NCI-H345 treated with DMSO at 0.1 percent for 48 hours (cell line): ENCODE data around the gene FAM216B.
"Not testable (repeated sequence)": the region's sequence is repeated elsewhere in the genome, so short reads cannot be mapped to it uniquely, and the experiment has no call there.

ENCODE experiments used
- DNase-seq: peaks from one replicate; lab custom pipeline; 2025; ENCODE audit not compliant: unreplicated experiment; lab: John Stamatoyannopoulos, UW

Gene FAM216B

DNA sequence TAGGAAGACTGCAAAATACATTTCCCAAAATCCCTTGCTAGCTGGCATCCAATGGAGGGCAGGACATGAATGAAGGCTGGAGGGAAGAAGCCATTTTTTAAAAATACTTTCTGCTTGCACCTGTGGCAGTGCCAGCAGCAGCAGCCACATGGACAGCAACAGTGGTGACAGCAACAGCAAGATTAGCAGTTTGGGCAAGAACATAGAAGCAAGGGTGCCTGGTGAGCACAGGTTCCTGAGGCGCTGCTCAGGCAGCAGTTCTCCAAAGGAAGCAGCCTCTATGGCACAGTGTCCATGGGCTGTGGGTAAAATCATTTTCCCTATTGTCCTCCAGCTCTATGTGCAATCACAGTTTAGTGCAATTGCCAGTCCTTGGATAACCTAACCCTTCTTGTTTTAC, 1.3 kb upstream of the FAM216B start:
- DNase-seq, result no peak

DNA sequence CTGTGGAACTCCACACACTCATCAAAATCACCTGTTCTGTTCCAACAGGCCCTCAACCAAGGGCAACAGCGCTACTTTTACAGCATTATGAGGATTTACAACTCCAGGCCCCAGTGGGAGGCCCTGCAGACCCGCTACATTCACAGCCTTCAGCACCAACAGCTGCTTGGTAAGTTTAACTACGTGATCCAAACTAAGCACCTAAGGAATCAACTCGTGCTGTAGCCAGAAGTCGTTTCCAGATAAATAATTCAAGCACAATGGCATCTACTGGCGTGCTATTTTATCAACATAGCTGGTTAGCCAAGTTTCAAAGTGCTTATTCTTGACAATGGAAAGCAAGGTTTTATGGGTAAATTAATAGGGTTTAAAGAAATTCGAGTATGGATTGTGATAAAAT, 5.3 kb downstream of the FAM216B start:
- DNase-seq, result no peak

DNA sequence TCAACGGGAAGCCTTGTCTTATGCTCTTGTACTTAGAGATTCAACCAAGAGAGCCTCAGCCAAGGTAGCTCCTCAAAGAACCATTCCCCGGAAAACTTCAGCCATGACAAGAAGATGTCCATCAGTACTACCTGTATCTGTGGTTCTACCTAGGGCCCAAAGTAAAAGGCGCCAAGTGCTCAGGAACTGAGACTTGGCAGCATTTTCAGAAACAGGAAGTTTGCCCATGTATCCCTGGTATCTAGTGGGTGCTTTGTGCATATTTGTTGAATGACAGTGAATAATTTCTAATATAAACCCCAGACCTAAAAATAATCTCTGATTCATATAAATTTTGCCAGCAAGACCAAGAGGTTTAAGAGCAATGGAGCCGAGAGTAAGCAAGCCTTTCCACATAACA, 7.2 kb downstream of the FAM216B start:
- DNase-seq, result no peak

DNA sequence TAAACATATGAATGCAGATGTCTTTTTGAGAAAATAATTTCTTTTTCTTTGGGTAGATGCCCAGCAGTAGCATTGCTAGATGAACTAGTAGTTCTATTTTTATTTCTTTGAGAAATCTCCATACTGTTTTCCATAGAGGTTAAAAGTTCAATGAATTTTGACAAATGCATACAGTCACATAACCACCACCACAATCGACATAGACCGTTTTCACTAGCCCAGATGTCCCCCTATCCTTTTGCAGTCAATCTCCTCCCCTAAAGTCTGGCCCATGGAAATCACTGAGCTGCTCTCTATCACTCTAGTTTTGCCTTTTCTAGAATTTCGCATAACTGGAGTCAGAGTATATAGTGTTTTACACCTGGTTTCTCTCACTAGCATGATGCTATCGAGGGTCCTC, 10.8 kb downstream of the FAM216B start:
- no peak for DNase-seq

DNA sequence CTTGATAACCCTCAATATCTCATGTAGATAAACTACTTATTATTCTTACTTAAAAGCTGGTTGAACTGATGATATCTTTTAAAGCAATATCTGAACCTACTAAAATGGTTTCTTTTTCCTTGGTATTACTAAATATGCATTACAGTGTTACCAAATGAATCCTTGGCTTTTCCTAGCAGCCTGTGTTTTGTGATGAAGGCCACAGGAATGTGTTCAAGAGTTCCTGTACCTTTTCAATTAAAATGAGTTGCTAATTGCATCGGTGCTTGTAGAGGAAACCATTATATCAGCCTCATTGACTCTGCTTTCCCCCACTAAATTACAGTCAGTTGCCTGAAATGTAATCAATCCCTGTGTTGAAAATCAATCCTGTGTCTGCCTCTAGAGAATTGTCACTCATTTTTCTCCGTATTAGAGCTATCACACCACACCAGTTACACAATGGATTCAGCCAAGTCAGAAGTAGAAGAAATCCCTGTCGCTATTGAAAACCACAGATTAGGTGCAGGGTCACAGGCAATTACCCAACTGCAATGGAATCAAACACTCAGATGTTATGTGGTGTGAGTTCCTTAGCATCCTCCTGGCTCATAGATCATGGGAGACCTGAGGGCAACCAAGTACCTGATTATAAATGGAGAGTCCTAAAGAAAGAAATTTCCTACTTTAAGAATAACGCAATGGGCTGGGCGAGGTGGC, 13.3 kb downstream of the FAM216B start:
- no peak for DNase-seq

DNA sequence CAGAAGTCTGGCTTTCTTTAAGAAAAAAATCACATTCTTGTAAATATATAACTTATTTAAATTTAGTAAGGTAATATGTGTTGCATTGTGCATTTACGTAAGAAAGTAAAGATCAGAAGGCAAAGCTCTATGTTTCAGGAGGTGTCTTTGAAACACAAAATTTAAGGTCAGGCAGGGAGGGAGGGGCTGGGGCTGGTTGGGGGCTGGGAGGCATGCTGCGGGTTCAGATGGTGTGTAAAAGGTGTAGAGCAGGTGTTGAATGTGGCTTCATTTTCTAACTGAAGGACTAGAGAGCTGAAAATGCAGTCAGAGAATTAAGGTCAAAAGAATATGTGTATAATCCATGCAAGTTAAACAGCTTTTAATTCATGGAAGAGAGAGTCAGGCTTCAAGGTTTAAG, 14.3 kb downstream of the FAM216B start:
- DNase-seq, result no peak

DNA sequence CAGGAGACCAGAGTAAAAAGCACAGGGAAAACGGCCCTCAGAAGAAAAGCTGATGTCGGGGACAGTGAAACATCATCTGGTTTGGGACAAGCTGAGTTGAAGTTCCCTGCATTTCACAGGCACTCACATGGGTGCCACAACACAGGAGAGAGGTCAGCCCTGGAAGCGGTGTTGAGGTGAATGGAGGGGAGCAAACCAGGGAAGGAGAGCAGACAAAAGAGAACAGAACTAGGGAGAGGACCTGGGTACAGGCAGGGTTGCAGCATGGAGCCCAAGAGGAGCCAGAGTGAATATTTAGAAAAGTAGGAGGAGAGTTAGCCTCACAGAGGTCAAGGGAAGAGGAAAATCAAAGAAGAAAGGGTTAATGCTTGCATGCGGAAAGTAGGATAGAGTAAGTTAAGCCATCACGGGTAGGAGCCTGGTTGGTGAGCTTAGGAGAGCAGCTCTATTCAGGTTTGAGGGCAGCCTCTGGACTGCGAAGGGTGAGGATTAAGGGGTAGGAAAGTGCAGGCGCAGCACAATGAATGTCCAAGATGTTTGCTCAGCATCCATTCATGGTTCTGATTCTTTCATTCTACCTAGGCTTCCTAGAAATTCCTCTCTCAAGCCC, 15.5 kb downstream of the FAM216B start:
- DNase-seq, result no peak

DNA sequence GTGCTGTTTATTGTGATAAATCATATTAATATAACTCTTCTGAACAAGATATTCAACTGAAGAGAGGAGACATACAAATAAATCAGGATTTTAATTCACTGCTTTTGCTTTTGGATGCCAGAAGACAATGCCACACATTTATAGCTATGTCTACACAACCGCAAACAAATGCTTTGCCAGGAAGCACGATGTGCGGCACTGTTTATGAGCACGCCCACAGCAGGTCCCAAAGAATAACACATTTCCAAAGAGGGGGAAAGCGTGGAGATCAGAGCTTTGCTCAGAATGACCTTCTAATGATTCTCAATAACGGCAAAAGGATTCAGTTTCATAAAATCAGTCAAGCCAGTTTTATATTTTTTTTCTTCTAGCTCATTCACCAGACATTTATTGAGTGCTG, 16.7 kb downstream of the FAM216B start:
- DNase-seq, result no peak

DNA sequence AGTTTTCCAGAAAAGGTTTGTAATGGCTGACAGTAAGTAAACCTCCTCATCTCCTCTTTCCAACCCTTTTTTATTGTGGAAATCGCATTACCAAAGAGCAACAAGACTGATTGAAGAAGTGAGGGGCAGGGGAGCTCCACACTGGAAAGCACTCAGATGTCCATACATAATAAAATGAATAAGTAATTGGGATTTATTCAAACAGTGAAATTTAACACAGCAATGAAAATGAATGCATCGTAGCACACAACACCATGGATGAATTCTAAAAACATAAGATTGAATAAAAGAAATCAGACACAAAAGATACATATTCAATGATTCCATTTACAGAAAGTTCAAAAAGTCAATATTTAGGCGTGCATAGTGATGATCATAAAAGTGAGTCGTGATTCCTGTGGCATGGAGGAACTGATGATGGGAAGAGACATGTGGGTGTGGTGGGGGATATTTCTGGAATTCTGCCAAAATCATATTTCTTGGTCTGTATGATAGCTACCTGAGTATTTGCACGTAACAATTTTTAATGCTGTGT, 18.8 kb downstream of the FAM216B start:
- DNase-seq, result no peak

DNA sequence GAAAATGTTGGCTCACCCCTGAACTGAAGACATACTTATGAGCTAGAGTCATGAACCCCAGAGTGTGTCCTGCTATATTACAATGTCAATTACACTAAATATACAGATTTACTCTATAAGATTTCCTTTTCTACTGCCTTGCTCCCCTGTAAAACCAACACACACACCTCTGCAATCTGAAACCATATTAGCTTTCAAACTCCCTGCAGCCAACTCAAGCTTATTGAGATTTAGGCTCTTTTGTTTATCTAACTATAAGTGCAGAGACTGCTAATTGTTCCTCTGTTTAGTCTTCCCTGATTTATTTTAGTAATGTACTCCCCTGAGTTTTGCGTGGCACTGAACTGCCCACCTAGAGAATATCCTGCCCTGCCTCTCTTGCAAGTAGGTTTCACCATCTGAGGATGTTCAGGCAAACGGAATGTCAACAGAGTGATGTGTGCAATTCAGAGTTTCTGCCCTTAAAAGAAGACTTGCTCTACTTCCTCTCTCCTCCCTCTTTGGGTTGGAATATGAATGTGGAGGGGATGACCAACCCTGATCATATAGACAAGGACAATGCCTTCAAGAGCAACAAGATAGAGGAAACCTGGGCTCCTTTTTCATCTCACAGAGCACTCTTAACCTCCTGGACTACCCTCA, 22.3 kb downstream of the FAM216B start:
- no peak for DNase-seq

DNA sequence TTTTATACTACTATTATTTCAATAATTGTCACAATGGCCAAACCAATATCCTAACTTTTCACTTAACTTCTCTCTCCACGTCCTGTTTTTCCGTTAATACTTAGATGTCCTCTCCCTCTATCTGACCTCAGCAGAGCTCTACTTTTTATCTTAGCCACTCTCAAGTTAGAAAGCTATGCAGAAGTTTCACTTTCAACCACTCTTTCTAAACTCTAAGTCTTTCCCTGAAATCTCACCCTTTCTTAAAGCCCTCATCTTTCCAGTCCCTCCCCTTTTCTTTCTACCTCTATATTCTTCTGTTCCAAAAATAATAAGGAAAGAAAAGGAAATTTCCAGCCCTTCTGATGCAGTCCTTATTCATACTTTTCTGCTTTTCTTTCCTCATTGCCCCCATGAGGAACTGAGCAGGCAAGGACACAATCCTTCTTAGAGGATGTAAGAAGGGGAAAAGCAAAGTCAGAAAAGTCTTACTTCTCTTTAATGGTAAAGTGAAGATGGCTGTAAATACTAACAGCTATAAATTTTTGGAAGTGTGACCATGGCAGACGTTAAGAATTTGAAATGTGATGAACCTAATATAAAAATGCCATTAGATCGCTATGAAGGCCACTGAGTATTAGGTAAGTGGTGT, 23.0 kb downstream of the FAM216B start:
- DNase-seq, result no peak

DNA sequence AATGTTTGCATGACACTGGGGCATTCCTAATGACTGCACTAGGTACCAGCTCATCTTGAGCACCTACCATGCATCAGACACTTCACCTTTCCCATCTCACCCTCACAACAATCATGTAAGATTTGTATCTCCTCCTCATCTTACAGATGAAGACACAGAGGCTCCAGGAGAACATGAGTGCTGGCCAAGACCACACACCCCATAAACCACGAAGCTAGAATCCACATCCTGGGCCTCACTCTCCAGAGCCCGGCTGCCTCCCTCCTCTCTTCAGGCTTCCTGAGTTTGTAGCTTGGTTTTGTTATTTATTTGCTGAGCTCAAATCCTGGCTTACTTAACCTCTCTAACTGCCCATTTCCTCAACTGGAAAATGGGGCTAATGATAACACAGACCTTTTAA, 25.9 kb downstream of the FAM216B start:
- no peak for DNase-seq

DNA sequence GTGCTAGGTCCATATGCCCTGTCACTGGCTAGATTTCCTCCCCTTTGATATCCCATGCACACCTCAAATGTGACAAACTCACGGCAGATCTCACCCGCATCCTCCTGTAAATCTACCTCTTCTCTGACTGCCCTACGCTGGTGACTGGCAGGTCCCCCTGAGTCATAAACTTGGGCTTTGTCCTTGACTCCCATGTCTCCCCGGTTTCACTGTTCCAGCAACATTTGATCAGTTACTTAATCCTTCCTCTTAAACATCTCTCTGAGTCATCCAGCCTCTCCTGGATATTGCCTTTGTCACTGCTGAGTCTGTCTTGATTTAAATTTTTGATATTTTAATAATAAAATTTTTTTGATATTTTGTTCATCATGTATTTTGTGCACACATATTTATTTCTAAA, 26.5 kb downstream of the FAM216B start:
- no peak for DNase-seq

DNA sequence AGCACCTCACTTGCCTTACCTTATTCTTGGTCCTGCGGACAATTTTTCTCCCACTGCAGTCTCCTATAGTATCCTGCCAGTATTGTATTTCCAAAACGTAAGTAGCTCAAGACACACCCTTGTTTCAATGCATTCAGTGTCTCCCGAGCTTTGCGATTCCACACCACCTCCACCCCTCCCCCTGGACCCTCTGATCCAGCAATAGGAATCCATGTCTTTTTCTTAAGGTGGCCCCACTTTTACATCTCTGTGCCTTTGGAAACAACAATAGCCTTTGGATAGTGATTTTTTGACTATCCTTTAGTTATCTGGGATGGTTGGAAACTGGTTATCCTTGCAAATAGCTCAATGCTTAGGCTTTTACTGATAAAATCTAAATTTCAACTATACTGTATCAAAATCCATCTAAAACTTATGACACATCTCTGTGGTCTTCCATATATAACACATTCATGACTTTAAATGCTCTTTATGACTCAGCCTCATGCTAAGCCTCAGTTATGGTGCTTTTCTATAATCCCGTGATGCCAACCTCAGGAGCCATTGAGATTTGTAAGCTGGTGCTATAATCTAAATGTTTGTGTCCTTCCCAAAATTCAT, 27.1 kb downstream of the FAM216B start:
- DNase-seq, result no peak

DNA sequence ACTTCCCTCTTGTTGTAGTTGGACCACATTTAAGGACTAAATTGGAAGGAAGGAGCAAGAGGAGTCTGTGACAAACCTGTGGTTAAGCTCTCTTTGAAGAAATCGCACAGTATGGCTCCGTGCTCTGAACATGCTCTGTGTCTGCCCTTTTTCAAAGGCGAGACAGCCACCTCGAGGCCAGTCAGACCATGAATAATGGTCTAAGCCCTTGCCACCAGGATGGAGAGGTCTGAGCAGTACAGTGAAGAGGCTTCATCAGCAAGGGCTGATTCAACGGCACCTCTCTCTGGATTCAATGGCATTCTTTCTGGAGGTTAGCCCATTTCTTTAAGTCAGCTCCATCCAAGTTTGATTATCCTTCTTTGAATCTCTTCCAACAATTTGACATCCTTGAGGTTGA, 30.9 kb downstream of the FAM216B start:
- no peak for DNase-seq

DNA sequence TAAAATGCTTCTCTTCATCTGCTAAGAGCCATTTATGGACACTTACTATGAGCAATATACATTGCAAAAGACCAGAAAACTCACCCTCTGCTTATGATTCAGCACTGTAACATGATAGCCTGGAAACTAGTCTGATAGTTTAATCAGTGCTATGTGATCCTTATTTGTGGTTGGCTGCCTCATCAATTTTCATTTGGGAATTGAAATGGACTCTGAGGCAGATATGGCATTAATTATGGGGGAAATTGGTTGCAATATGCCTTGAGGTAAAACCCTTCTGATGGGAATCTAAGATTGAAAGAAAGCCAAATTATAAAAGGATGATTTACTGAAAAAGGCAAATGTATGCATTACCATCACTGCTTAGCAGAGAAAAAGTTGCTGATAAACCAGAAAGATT, 33.5 kb downstream of the FAM216B start:
- DNase-seq, result no peak

DNA sequence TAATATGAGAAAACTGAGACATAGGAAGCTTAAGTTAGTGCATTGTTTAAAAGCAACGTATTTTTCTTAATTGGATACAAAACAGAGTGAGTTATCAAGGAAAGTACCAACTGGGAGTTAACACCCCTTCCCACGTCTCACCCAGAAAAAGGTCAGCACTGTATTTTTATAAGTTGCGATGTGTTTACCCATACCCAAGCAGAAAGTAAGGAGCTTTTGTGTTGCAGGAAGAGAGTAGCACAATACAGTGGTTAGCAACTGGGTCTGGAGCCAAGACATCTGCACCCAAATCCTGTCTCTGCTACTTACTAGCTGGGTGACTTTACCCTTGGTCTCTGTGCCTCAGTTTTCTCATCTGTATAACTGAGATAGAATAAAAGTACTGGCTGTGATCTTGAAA, 34.3 kb downstream of the FAM216B start:
- DNase-seq, result no peak

DNA sequence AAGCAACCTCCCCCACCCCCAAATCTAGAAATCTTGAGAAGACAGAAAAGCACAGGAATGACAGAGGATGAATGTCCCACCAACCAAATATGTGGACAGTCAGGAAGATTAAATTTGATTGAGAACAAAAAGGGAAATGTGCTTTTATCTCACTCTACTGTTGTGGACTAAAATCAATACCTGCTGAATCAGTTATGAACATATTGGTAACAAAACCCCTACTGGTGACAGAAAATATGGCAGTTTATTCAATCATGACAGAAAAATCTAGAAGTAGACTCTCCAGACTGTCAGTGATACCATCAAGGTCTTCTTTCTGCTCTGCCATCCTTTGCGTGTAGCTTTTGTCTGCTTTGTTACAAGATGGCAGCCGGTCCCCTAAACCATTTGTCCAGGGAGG, 35.2 kb downstream of the FAM216B start:
- no peak for DNase-seq

DNA sequence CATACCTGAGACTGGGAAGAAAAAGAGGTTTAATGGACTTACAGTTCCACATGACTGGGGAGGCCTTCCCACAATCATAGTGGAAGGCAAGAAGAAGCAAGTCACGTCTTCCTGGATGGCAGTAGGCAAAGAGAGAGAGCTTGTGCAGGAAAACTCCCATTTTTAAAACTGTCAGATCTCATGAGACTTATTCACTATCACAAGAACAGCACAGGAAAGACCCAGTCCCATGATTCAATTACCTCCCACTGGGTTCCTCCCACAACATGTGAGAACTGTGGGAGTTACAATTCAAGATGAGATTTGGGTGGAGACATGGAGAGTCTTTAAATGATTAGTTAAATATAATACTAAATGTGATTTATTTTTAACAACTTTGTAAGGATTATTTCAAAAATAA, 38.3 kb downstream of the FAM216B start:
- not testable (repeated sequence) for DNase-seq

DNA sequence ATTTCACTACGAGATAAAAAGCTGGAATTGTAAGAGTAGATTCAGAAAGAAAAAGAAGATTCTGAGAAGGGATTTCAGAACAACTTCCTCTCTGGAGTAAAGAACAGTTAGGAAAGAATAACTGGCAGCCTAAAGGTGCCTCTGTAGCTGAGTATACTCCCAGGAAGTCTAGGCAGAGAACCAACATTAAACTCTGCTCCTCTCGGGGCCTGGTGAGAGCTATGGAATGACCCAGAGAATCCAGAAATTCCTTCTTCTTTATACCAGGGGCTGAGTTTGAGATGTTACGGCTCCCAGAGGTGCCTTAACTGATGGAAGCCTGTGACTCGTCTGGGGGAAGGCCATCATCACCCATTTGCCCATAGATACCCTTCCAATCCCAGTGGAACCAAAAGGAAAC, 39.1 kb downstream of the FAM216B start:
- DNase-seq, result no peak

DNA sequence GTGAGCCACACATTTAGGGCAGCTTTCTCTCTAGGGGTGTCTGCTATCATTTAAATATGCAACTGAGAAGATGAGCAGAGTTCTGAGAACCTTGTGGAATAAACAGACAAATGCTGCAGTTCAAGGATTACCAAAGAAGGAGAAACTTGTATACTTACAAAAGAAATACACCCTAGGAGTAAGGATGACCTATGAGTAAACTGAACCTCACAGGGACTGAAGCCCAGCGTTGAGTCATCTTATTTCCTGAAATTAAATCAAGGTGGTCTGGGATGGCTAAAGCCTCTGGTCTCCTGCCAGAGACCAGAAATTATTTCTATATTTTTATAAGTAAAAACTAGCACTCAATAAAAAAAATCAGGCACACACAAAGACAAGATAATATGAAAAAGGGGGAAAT, 40.1 kb downstream of the FAM216B start:
- no peak for DNase-seq
